ENCODE data around the gene OR52B6. TPM values are rescaled to one million over a fixed set of nuclear protein-coding genes. Genes with fewer than 3 reads are reported as not detected.
"Not testable (repeated sequence)": the region's sequence is repeated elsewhere in the genome, so short reads cannot be mapped to it uniquely, and the experiment has no call there.

OR52B6 gene
- total and polyA plus RNA-seq, 2 donors (not counting 1 experiment from before 2014, with no cell fraction given) = not detected

GRCh38 chr11:5581014-5581413 lies 337 bp downstream of the OR52B6 start:
- TF ChIP-seq CTCF (IDR thresholded peaks at IDR 0.05) (no peak), EZH2 (IDR thresholded peaks at IDR 0.05; ENCODE audit: borderline replicate concordance, insufficient read depth, low read depth, low read length, poor library complexity, severe bottlenecking) (no peak)

GRCh38 chr11:5584458-5584857 lies 3.8 kb downstream of the OR52B6 start:
- H3K27ac Mint-ChIP-seq; H3K36me3 ChIP-seq (replicated peaks in 1 of 2; ENCODE audit: control extremely low read depth in 1 of 2, control insufficient read depth in 1 of 2, extremely low read depth in 1 of 2, insufficient read depth in 2 of 2, low read length in 1 of 2); CTCF ChIA-PET; H3K4me1 Mint-ChIP-seq; H3K9me3 ChIP-seq (ENCODE audit: control extremely low read depth in 1 of 3, control insufficient read depth in 2 of 3, insufficient read depth in 1 of 3, low read length in 2 of 3); H3K4me3 ChIP-seq (ENCODE audit: control extremely low read depth in 1 of 5, extremely low read depth in 1 of 5, insufficient read depth in 1 of 5, low read depth in 2 of 5, low read length in 4 of 5); H3K9ac ChIP-seq (ENCODE audit: low read length); ATAC-seq (ENCODE audit: low read depth); DNase-seq; H3K27me3 ChIP-seq (replicated peaks in 1 of 4; ENCODE audit: control extremely low read depth in 1 of 4, control insufficient read depth in 3 of 4, insufficient read depth in 4 of 4, low read length in 3 of 4); H3K9me3 Mint-ChIP-seq (ENCODE audit: insufficient read depth); H3K4me3 Mint-ChIP-seq; H4K20me1 ChIP-seq (ENCODE audit: control insufficient read depth, insufficient read depth, low read length, poor library complexity, severe bottlenecking); H2AFZ ChIP-seq (ENCODE audit: insufficient read depth, low read depth, low read length, poor library complexity, severe bottlenecking); H3K27me3 Mint-ChIP-seq; POLR2A ChIA-PET; H3K27ac ChIP-seq (ENCODE audit: low read length in 2 of 2); H3K4me2 ChIP-seq (replicated peaks; ENCODE audit: low read depth, low read length, poor library complexity, severe bottlenecking); H3K4me1 ChIP-seq (ENCODE audit: control insufficient read depth in 2 of 2, insufficient read depth in 2 of 2, low read length in 2 of 2); intact Hi-C loops (cut with micrococcal nuclease); H3K79me2 ChIP-seq (ENCODE audit: control insufficient read depth, insufficient read depth, low read length): not testable (repeated sequence)
- no CpG with 5 or more reads among the region's 5 CpGs for WGBS (ENCODE audit: insufficient coverage)

More at GRCh38 chr11:5581014-5581413, 337 bp downstream of the OR52B6 start:
- no peaks in the 10 kb centered on the region for H3K9me3 ChIP-seq (ENCODE audit: control extremely low read depth in 1 of 3, control insufficient read depth in 2 of 3, insufficient read depth in 1 of 3, low read length in 2 of 3)
- H3K4me3 ChIP-seq (ENCODE audit: control extremely low read depth in 1 of 5, extremely low read depth in 1 of 5, insufficient read depth in 1 of 5, low read depth in 2 of 5, low read length in 4 of 5) = no peak overlapping the region
- DNase-seq = no peak
- Mint-ChIP-seq H3K4me3 (no peak overlapping the region), H3K9me3 (ENCODE audit: insufficient read depth) (no peaks in the 10 kb centered on the region), H3K27ac (no peak overlapping the region), H3K27me3 (no peaks in the 10 kb centered on the region), H3K4me1 (no peaks in the 10 kb centered on the region)
- H3K4me2 ChIP-seq (replicated peaks; ENCODE audit: low read depth, low read length, poor library complexity, severe bottlenecking) = no peak overlapping the region
- H4K20me1 ChIP-seq (ENCODE audit: control insufficient read depth, insufficient read depth, low read length, poor library complexity, severe bottlenecking) = no peaks in the 10 kb centered on the region
- H3K9ac ChIP-seq (ENCODE audit: low read length) = no peak overlapping the region
- ChIA-PET POLR2A (no interaction called here), CTCF (interaction anchor here (1.3 kb wide), 1 partner anchor 19 kb away, joined by 4 read pairs; no protein-coding TSS in a partner anchor)
- H3K4me1 ChIP-seq (ENCODE audit: control insufficient read depth in 2 of 2, insufficient read depth in 2 of 2, low read length in 2 of 2) = no peaks in the 10 kb centered on the region
- no peak overlapping the region for H3K27ac ChIP-seq (ENCODE audit: low read length in 2 of 2)
- WGBS (ENCODE audit: insufficient coverage) = 71% methylated on average over 4 of the region's 4 CpGs
- H3K79me2 ChIP-seq (ENCODE audit: control insufficient read depth, insufficient read depth, low read length) = no peaks in the 10 kb centered on the region
- H3K27me3 ChIP-seq (replicated peaks in 1 of 4; ENCODE audit: control extremely low read depth in 1 of 4, control insufficient read depth in 3 of 4, insufficient read depth in 4 of 4, low read length in 3 of 4) = no peaks in the 10 kb centered on the region
- H3K36me3 ChIP-seq (replicated peaks in 1 of 2; ENCODE audit: control extremely low read depth in 1 of 2, control insufficient read depth in 1 of 2, extremely low read depth in 1 of 2, insufficient read depth in 2 of 2, low read length in 1 of 2) = no peaks in the 10 kb centered on the region
- H2AFZ ChIP-seq (ENCODE audit: insufficient read depth, low read depth, low read length, poor library complexity, severe bottlenecking) = no peak overlapping the region
- intact Hi-C loops (cut with micrococcal nuclease) = no loop called here
- ATAC-seq (ENCODE audit: low read depth) = no peak

DNA sequence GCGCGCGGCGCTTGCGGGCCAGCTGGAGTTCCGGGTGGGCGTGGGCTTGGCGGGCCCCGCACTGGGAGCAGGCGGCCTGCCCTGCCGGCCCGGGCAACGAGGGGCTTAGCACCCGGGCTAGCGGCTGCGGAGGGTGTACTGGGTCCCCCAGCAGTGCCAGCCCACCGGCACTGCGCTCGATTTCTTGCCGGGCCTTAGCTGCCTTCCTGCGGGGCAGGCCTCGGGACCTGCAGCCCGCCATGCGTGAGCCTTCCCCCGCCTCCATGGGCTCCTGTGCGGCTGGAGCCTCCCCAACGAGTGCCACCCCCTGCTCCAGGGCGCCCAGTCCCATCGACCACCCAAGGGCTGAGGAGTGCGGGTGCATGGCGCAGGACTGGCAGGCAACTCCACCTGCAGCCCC lies 9.2 kb downstream of the OR52B6 start:
- H3K36me3 ChIP-seq (replicated peaks in 1 of 2; ENCODE audit: control extremely low read depth in 1 of 2, control insufficient read depth in 1 of 2, extremely low read depth in 1 of 2, insufficient read depth in 2 of 2, low read length in 1 of 2); H3K4me2 ChIP-seq (replicated peaks; ENCODE audit: low read depth, low read length, poor library complexity, severe bottlenecking); H3K27ac ChIP-seq (ENCODE audit: low read length in 2 of 2); H4K20me1 ChIP-seq (ENCODE audit: control insufficient read depth, insufficient read depth, low read length, poor library complexity, severe bottlenecking); H3K4me1 Mint-ChIP-seq; H3K27me3 ChIP-seq (replicated peaks in 1 of 4; ENCODE audit: control extremely low read depth in 1 of 4, control insufficient read depth in 3 of 4, insufficient read depth in 4 of 4, low read length in 3 of 4); H3K4me3 Mint-ChIP-seq; H3K4me3 ChIP-seq (ENCODE audit: control extremely low read depth in 1 of 5, extremely low read depth in 1 of 5, insufficient read depth in 1 of 5, low read depth in 2 of 5, low read length in 4 of 5); H3K4me1 ChIP-seq (ENCODE audit: control insufficient read depth in 2 of 2, insufficient read depth in 2 of 2, low read length in 2 of 2); H3K27ac Mint-ChIP-seq; H3K9me3 ChIP-seq (ENCODE audit: control extremely low read depth in 1 of 3, control insufficient read depth in 2 of 3, insufficient read depth in 1 of 3, low read length in 2 of 3); intact Hi-C loops (cut with micrococcal nuclease); CTCF ChIA-PET; H3K79me2 ChIP-seq (ENCODE audit: control insufficient read depth, insufficient read depth, low read length); H2AFZ ChIP-seq (ENCODE audit: insufficient read depth, low read depth, low read length, poor library complexity, severe bottlenecking); H3K9me3 Mint-ChIP-seq (ENCODE audit: insufficient read depth); H3K9ac ChIP-seq (ENCODE audit: low read length); DNase-seq; POLR2A ChIA-PET; H3K27me3 Mint-ChIP-seq; ATAC-seq (ENCODE audit: low read depth): not testable (repeated sequence)
- WGBS (ENCODE audit: insufficient coverage) = 96% methylated on average over 31 of the region's 31 CpGs
